Measurements from ENCODE around the gene CD300A. TPM values are rescaled to one million over a fixed set of nuclear protein-coding genes. Genes with fewer than 3 reads are reported as not detected.

Gene CD300A
- total RNA-seq, 2 experiments from 2014 or later, result 2.2 to 2.4 TPM

DNA sequence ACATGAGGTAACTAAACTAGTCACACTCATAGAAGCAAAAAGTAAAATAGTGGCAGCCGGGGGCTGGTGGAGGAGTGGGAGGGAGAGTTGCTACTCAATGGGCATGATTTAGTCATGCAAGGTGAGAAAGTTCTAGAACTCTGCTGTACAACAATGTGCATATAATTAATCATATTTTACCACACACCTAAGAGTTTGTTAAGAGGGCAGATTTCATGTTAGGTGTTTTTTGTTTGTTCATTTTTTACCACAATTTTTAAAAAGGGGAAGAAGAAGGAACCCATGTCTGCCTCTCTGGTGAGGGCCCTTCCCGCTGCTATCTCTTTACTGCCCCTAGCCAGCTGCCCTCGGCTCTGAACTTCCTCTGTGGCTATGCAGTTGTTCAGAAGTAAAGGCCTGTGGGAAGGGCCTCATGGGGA lies 53.6 kb downstream of the CD300A start:
- Mint-ChIP-seq H3K36me3 (ENCODE audit: low read depth) (no peaks in the 10 kb centered on the region), H3K4me3 (no peak overlapping the region), H3K4me1 (ENCODE audit: low read depth) (peaks cover 12% of the 10 kb centered on the region), H3K9me3 (peaks cover 14% of the 10 kb centered on the region), H3K27ac (no peak overlapping the region), H3K27me3 (peaks cover 25% of the 10 kb centered on the region)
- intact Hi-C loops (cut with micrococcal nuclease), result no loop called here
- ChIA-PET CTCF (interaction anchor here (1.6 kb wide), 1 partner anchor 12 kb away, joined by 4 read pairs; no protein-coding TSS in a partner anchor), POLR2A (interaction anchor here (1.2 kb wide), 1 partner anchor 97 kb away, joined by 3 read pairs; no protein-coding TSS in a partner anchor)
- DNase-seq (peak; percentile 55), ATAC-seq (peak; percentile 63)
- no peak for TF ChIP-seq CTCF (IDR thresholded peaks at IDR 0.05)

GRCh38 chr17:74520790-74521480 lies 54.5 kb downstream of the CD300A start:
- Mint-ChIP-seq H3K27ac (no peak overlapping the region), H3K9me3 (peaks cover 12% of the 10 kb centered on the region), H3K36me3 (ENCODE audit: low read depth) (no peaks in the 10 kb centered on the region), H3K27me3 (peaks cover 27% of the 10 kb centered on the region), H3K4me3 (no peak overlapping the region), H3K4me1 (ENCODE audit: low read depth) (peaks cover 12% of the 10 kb centered on the region)
- intact Hi-C loops (cut with micrococcal nuclease), result no loop called here
- ATAC-seq (no peak), DNase-seq (no peak)
- TF ChIP-seq CTCF (IDR thresholded peaks at IDR 0.05), result no peak
- POLR2A ChIA-PET, result interaction anchor here (1.2 kb wide), 1 partner anchor 96 kb away, joined by 3 read pairs; no protein-coding TSS in a partner anchor
- CTCF ChIA-PET, result interaction anchor here (1.3 to 1.6 kb wide), 2 partner anchors 11 to 152 kb away, joined by 4 to 5 read pairs; no protein-coding TSS in a partner anchor

DNA sequence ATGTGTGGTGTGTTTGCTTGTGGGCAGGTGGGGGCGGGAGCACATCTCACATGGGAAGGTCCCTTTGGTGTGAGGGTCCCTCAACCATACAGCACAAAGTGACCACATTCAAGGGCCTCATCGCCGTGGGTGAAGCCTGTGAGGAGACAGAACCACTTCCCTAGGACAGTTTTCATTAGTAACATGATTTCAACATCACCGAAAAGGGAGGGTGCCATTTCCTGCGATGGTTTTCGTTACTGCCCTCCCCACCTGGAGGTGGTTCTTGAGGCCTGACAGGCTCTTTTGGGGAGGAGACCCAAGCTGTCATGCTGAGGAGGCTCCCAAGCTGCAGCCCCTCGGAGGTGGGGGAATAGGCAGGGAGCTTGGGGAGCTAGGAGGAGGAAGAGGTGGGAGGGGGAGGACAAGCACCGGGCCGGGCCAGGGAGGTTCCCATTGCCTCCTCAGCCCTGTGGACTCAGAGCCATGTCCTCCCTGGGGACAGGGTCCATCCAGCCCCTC lies 55.3 kb downstream of the CD300A start:
- Mint-ChIP-seq H3K27me3 (peaks cover 25% of the 10 kb centered on the region), H3K9me3 (peaks cover 12% of the 10 kb centered on the region), H3K27ac (no peak overlapping the region), H3K36me3 (ENCODE audit: low read depth) (no peaks in the 10 kb centered on the region), H3K4me3 (no peak overlapping the region), H3K4me1 (ENCODE audit: low read depth) (peaks cover 12% of the 10 kb centered on the region)
- ATAC-seq, result peak; percentile 54
- TF ChIP-seq CTCF (IDR thresholded peaks at IDR 0.05), result no peak
- CTCF ChIA-PET, result interaction anchor here (1.3 to 1.6 kb wide), 2 partner anchors 10 to 153 kb away, joined by 4 to 5 read pairs; no protein-coding TSS in a partner anchor
- intact Hi-C loops (cut with micrococcal nuclease), result no loop called here
- DNase-seq, result peak; percentile 53
- POLR2A ChIA-PET, result interaction anchor here (0.6 kb wide), 1 partner anchor 81 kb away, joined by 3 read pairs; no protein-coding TSS in a partner anchor

- TF ChIP-seq CTCF (IDR thresholded peaks at IDR 0.05), result no peak
- Mint-ChIP-seq H3K36me3 (ENCODE audit: low read depth) (no peaks in the 10 kb centered on the region), H3K27me3 (peaks cover 25% of the 10 kb centered on the region), H3K9me3 (peaks cover 12% of the 10 kb centered on the region), H3K4me3 (no peak overlapping the region), H3K4me1 (ENCODE audit: low read depth) (peaks cover 12% of the 10 kb centered on the region), H3K27ac (no peak overlapping the region)
- ATAC-seq (no peak), DNase-seq (no peak)
- intact Hi-C loops (cut with micrococcal nuclease), result no loop called here
- POLR2A ChIA-PET, result interaction anchor here (0.6 kb wide), 1 partner anchor 81 kb away, joined by 3 read pairs; no protein-coding TSS in a partner anchor
- CTCF ChIA-PET, result no interaction called here
Measured at GRCh38 chr17:74522381-74523105, 56.1 kb downstream of the CD300A start.

All from activated CD8-positive, alpha-beta T cell treated with anti-CD3 and anti-CD28 coated beads for 36 hours (primary cell).